SU-DHL-6 (cell line): Measurements from ENCODE around the gene RBM23.

Source experiments
- H2AFZ ChIP-seq: fragments of 200-600 bp; sonication (generic); 2 replicates; pipeline ENCODE4 v1.6.1; 2014; ENCODE audit warnings: low read depth, mild to moderate bottlenecking, moderate library complexity, mixed read lengths, antibody characterized with exemption, low read length; ENCODE audit not compliant: severe bottlenecking
- H3F3A ChIP-seq: fragments of 200-600 bp; shearing (Covaris generic); 2 replicates; pipeline ENCODE4 v1.6.0; 2016; ENCODE audit warnings: antibody characterized with exemption, mild to moderate bottlenecking; ENCODE audit not compliant: insufficient read depth
- H3K27ac ChIP-seq: fragments of 200-600 bp; sonication (generic); 2 replicates; pipeline ENCODE4 v1.5.1; 2016; ENCODE audit warnings: low read depth, mild to moderate bottlenecking, low read length, moderate library complexity, mixed read lengths
- H3K27me3 ChIP-seq: fragments of 200-600 bp; sonication (generic), shearing (Covaris generic); 2 replicates; pipeline ENCODE4 v1.6.0; 2014; ENCODE audit warnings: mild to moderate bottlenecking, low read length
- H3K36me3 ChIP-seq: fragments of 200-600 bp; sonication (generic); 2 replicates; pipeline ENCODE4 v1.6.1; 2014; ENCODE audit warnings: mild to moderate bottlenecking, low read length, mixed read lengths
- H3K4me2 ChIP-seq: fragments of 300-600, 200-600 bp; shearing (Covaris generic), sonication (generic); 2 replicates; pipeline ENCODE4 v1.6.0; 2014; ENCODE audit warnings: low read length, low read depth, mild to moderate bottlenecking; ENCODE audit not compliant: poor library complexity, severe bottlenecking
- H3K4me3 ChIP-seq: fragments of 200-600 bp; sonication (generic); 2 replicates; pipeline ENCODE4 v1.5.1; 2014; ENCODE audit warnings: antibody characterized with exemption, low read length, mild to moderate bottlenecking, mixed read lengths; ENCODE audit not compliant: insufficient read depth, poor library complexity, severe bottlenecking
- H3K79me2 ChIP-seq: fragments of 200-600 bp; sonication (generic); 2 replicates; pipeline ENCODE4 v1.6.1; 2014; ENCODE audit warnings: mild to moderate bottlenecking, low read length, moderate library complexity; ENCODE audit not compliant: insufficient read depth
- H3K9ac ChIP-seq: fragments of 200-600 bp; sonication (generic); 2 replicates; pipeline ENCODE4 v1.7.0; 2014; ENCODE audit warnings: mild to moderate bottlenecking, low read length
- H3K9me2 ChIP-seq: fragments of 200-600 bp; sonication (generic); replicated peaks from 2 replicates; pipeline ENCODE4 v1.6.1; 2014; ENCODE audit warnings: low read length; ENCODE audit not compliant: insufficient read depth
- H3K9me3 ChIP-seq: fragments of 200-600 bp; sonication (generic); 2 replicates; pipeline ENCODE4 v1.6.1; 2014; ENCODE audit warnings: low read length, mixed read lengths; ENCODE audit not compliant: insufficient read depth
- H4K20me1 ChIP-seq: fragments of 200-600 bp; sonication (generic); 2 replicates; pipeline ENCODE4 v1.6.1; 2014; ENCODE audit warnings: low read depth, mild to moderate bottlenecking, antibody characterized with exemption, low read length, moderate library complexity, mixed read lengths
- CTCF ChIP-seq: fragments of 200-600 bp; sonication (generic); IDR thresholded peaks from one replicate; pipeline ENCODE4 v1.5.1; 2017; ENCODE audit warnings: antibody characterized with exemption, mild to moderate bottlenecking, low read length, moderate library complexity; ENCODE audit not compliant: insufficient read depth, poor library complexity, severe bottlenecking
- EZH2phosphoT487 ChIP-seq: fragments of 200-600 bp; sonication (generic), shearing (Covaris generic); conservative IDR thresholded peaks from 2 replicates; pipeline ENCODE4 v1.6.1; 2018; ENCODE audit warnings: mild to moderate bottlenecking, antibody characterized with exemption, low read length, moderate library complexity, mixed read lengths

The RBM23 gene

GRCh38 chr14:22907429-22907828, 11.5 kb downstream of the RBM23 start:
- H3K9me3 ChIP-seq, result no peaks in the 10 kb centered on the region
- no peak overlapping the region for H3K4me3 ChIP-seq
- H3K79me2 ChIP-seq, result peaks cover 20% of the 10 kb centered on the region
- no peak overlapping the region for H3K4me2 ChIP-seq
- no peaks in the 10 kb centered on the region for H3K27me3 ChIP-seq
- H3F3A ChIP-seq, result no peaks in the 10 kb centered on the region
- H3K9me2 ChIP-seq, result no peaks in the 10 kb centered on the region
- no peak overlapping the region for H3K27ac ChIP-seq
- H2AFZ ChIP-seq, result no peak overlapping the region
- no peak overlapping the region for H3K9ac ChIP-seq
- no peaks in the 10 kb centered on the region for H4K20me1 ChIP-seq
- peaks cover 38% of the 10 kb centered on the region for H3K36me3 ChIP-seq
- TF ChIP-seq EZH2phosphoT487 (no peak), CTCF (no peak)

- Histone ChIP-seq H3K27me3 (no peaks in the 10 kb centered on the region), H4K20me1 (no peaks in the 10 kb centered on the region), H3K4me3 (no peak overlapping the region), H3K36me3 (peaks cover 41% of the 10 kb centered on the region), H3K9me3 (no peaks in the 10 kb centered on the region), H3F3A (0 out of 2 replicates have a peak, but pooled peaks cover 4% of the 10 kb centered on the region), H3K9ac (no peak overlapping the region), H3K79me2 (peaks cover 7% of the 10 kb centered on the region), H3K9me2 (no peaks in the 10 kb centered on the region), H2AFZ (no peak overlapping the region), H3K27ac (no peak overlapping the region), H3K4me2 (no peak overlapping the region)
- TF ChIP-seq EZH2phosphoT487 (no peak), CTCF (no peak)
These were observed 12.9 kb downstream of the RBM23 start for GRCh38 chr14:22906073-22906472.

- H4K20me1 ChIP-seq, result no peaks in the 10 kb centered on the region
- TF ChIP-seq EZH2phosphoT487 (no peak), CTCF (no peak)
- H3K4me2 ChIP-seq, result no peak overlapping the region
- no peaks in the 10 kb centered on the region for H3K9me2 ChIP-seq
- H3K9me3 ChIP-seq, result no peaks in the 10 kb centered on the region
- H3K27ac ChIP-seq, result no peak overlapping the region
- H3F3A ChIP-seq, result 0 out of 2 replicates have a peak, but pooled peaks cover 4% of the 10 kb centered on the region
- H3K27me3 ChIP-seq, result no peaks in the 10 kb centered on the region
- H3K79me2 ChIP-seq, result peaks cover 2% of the 10 kb centered on the region
- H3K36me3 ChIP-seq, result peaks cover 38% of the 10 kb centered on the region
- H2AFZ ChIP-seq, result no peak overlapping the region
- no peak overlapping the region for H3K4me3 ChIP-seq
- H3K9ac ChIP-seq, result no peak overlapping the region
These were observed 13.3 kb downstream of the RBM23 start for GRCh38 chr14:22905627-22906026.

GRCh38 chr14:22903742-22904087, 15.2 kb downstream of the RBM23 start:
- H3K27me3 ChIP-seq, result no peaks in the 10 kb centered on the region
- H3K9me2 ChIP-seq, result no peaks in the 10 kb centered on the region
- H3K9ac ChIP-seq, result no peak overlapping the region
- H2AFZ ChIP-seq, result no peak overlapping the region
- no peak overlapping the region for H3K27ac ChIP-seq
- no peak overlapping the region for H3K4me3 ChIP-seq
- H4K20me1 ChIP-seq, result no peaks in the 10 kb centered on the region
- no peaks in the 10 kb centered on the region for H3K79me2 ChIP-seq
- H3K4me2 ChIP-seq, result no peak overlapping the region
- no peaks in the 10 kb centered on the region for H3K9me3 ChIP-seq
- H3F3A ChIP-seq, result 0 out of 2 replicates have a peak, but pooled peaks cover 8% of the 10 kb centered on the region
- TF ChIP-seq EZH2phosphoT487 (no peak), CTCF (no peak)
- H3K36me3 ChIP-seq, result peaks cover 32% of the 10 kb centered on the region; the same call in 1 of the 2 replicates
